ENCODE data around the gene TEKT4. TPM values are rescaled to one million over a fixed set of nuclear protein-coding genes. Genes with fewer than 3 reads are reported as not detected.

TEKT4 gene
- total RNA-seq, 6 experiments from 2014 or later: not detected

DNA sequence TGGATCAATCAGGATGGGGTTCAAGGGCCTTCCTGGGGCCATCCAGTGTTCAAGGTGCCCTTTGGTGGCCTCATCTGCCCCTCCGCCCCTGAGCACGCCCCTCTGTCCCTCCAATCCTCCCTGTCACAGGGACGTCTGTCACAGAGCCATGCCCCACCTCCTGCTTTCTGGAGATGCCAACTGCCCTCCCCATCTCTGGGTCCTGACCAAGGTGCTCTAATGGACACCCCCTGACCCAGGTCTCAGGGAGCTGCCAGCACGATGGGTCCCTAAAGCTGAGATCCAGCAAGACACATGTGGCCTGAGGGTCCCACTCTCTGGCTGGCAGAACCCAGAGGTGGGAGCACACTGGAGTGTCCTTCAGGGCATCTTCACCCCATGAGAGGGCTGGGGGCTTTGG lies 2.1 kb upstream of the TEKT4 start:
- no peak overlapping the region for H3K27ac Mint-ChIP-seq
- TF ChIP-seq, protein P1, sequence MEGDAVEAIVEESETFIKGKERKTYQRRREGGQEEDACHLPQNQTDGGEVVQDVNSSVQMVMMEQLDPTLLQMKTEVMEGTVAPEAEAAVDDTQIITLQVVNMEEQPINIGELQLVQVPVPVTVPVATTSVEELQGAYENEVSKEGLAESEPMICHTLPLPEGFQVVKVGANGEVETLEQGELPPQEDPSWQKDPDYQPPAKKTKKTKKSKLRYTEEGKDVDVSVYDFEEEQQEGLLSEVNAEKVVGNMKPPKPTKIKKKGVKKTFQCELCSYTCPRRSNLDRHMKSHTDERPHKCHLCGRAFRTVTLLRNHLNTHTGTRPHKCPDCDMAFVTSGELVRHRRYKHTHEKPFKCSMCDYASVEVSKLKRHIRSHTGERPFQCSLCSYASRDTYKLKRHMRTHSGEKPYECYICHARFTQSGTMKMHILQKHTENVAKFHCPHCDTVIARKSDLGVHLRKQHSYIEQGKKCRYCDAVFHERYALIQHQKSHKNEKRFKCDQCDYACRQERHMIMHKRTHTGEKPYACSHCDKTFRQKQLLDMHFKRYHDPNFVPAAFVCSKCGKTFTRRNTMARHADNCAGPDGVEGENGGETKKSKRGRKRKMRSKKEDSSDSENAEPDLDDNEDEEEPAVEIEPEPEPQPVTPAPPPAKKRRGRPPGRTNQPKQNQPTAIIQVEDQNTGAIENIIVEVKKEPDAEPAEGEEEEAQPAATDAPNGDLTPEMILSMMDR (IDR thresholded peaks at IDR 0.05): no peak
- no peaks in the 10 kb centered on the region for H3K36me3 Mint-ChIP-seq (ENCODE audit: low read depth)
- no peaks in the 10 kb centered on the region for H3K9me3 Mint-ChIP-seq
- H3K4me1 Mint-ChIP-seq (ENCODE audit: low read depth): no peaks in the 10 kb centered on the region
- no peak overlapping the region for H3K4me3 Mint-ChIP-seq
- peaks cover 7% of the 10 kb centered on the region; the same call in 1 of the 2 replicates for H3K27me3 Mint-ChIP-seq (ENCODE audit: insufficient read depth)
- no peak for DNase-seq

DNA sequence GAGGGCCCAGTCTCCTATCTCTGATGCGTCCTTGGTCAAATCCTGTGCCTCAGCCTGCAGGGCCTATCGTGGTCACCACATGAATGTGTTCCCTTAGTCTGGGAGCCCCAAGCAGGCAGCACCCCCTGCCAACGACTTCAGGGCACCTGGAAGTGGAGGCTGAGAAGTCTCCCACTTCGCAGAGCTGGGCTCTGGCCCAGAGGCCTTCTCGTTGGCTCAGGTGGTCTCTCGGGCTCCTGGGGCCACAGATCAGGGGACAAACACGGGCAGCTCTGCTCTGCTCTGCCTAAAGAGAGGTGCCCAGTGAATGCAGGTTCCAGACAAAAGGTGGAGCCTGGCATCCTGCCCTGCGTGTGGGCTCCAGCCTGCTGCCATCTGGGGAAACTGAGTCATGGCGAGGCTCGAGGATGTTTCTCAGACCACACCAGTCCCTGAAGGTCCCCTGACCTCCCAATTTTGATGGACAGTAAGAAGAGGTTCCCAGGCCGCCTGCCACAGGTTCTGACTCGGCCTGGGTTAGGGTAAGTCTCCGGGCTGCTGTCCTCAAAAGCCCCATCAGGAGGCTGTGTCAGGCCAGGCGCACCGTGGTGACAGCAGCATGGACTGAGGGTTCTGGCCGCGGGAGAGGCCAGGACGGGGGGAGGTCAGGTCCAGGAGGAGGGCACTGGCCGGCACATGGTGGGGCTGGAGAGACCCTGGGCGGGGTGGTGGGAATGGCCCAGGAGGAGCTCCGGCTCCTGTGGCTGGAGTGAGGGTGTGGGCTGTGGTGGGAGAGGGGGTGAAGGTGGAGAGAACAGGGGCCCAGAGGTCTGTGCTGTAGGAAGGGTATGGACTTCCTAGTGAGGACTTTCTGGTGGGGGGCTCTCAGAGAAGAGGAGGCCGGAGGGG lies 1.4 kb upstream of the TEKT4 start:
- TF ChIP-seq, protein P1 (IDR thresholded peaks at IDR 0.05): no peak
- Mint-ChIP-seq H3K4me3 (no peak overlapping the region), H3K9me3 (no peaks in the 10 kb centered on the region), H3K27me3 (ENCODE audit: insufficient read depth) (peaks cover 7% of the 10 kb centered on the region; the same call in 1 of the 2 replicates), H3K27ac (no peak overlapping the region), H3K4me1 (ENCODE audit: low read depth) (no peaks in the 10 kb centered on the region), H3K36me3 (ENCODE audit: low read depth) (no peaks in the 10 kb centered on the region)
- DNase-seq: no peak

DNA sequence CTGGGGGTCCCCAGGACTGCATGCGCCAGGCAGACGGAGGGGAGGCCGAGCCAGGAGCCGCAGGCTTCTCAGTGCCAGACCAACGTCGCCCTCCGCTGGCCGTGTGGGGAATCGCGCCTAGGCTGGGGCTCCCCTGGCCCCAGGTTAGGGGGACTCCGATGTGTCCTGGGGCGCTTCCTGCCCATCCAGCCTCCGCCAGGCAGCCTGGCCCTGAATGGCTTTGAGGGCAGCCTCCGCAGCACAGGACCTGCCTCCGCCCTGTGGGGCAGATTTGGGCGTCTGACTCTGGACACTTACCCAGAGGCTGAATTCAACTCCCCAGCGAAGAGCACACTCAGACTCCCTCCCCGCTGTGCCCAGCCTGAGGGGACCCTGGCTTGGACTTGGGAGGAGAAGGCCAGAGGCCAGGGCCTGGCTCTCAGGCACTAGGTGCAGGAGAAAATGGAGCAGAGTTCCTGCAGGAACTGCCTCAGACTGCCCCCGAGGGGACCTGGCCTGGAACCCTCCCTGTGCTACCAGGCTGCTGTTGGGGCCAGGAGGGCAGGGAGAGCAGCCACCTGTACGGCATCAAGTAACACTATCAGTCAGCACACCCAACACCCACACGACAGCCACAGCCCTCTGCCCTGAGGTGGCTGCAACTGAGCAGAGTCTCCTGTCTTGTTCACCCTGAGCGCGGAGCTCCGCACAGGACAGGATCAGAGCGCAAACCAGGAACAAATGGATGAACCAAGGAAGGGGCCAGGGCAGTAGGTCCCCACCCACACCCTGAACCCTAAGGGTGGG lies 597 bp upstream of the TEKT4 start:
- Mint-ChIP-seq H3K27me3 (ENCODE audit: insufficient read depth) (peaks cover 7% of the 10 kb centered on the region; the same call in 1 of the 2 replicates), H3K27ac (no peak overlapping the region), H3K9me3 (no peaks in the 10 kb centered on the region), H3K36me3 (ENCODE audit: low read depth) (no peaks in the 10 kb centered on the region), H3K4me3 (no peak overlapping the region), H3K4me1 (ENCODE audit: low read depth) (no peaks in the 10 kb centered on the region)
- TF ChIP-seq, protein P1 (IDR thresholded peaks at IDR 0.05): peak; percentile 73
- no peak for DNase-seq

DNA sequence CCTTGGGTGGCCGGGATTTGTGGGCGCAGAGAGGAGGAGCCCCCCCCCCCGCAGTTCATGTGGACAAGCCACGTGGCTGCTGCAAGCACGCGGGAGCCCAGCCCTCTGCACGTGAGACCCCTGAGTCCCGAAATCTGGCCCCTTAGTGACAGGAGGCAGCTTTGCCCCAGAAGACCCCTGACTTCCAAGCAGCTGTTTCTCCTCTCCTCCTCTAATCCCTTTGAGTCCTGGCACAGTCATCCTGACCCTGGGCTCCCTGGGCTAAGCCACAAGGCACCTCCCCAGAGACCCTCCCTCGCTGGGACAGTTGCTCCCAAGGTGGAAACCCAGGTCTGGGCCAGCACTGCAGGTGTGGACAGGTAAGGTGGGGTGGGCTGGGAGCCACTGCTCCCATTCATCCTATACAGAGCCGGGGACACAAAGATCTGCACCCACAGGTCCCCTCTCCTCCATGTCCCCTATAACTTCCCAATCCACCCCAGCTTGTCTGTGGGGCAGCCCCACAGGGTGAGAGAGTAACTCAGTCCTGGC lies 923 bp downstream of the TEKT4 start:
- H3K27me3 Mint-ChIP-seq (ENCODE audit: insufficient read depth): peaks cover 5% of the 10 kb centered on the region; the same call in 1 of the 2 replicates
- no peak for DNase-seq
- H3K4me1 Mint-ChIP-seq (ENCODE audit: low read depth): no peaks in the 10 kb centered on the region
- H3K9me3 Mint-ChIP-seq: no peaks in the 10 kb centered on the region
- no peak overlapping the region for H3K27ac Mint-ChIP-seq
- TF ChIP-seq, protein P1 (IDR thresholded peaks at IDR 0.05): no peak
- no peaks in the 10 kb centered on the region for H3K36me3 Mint-ChIP-seq (ENCODE audit: low read depth)
- no peak overlapping the region for H3K4me3 Mint-ChIP-seq

DNA sequence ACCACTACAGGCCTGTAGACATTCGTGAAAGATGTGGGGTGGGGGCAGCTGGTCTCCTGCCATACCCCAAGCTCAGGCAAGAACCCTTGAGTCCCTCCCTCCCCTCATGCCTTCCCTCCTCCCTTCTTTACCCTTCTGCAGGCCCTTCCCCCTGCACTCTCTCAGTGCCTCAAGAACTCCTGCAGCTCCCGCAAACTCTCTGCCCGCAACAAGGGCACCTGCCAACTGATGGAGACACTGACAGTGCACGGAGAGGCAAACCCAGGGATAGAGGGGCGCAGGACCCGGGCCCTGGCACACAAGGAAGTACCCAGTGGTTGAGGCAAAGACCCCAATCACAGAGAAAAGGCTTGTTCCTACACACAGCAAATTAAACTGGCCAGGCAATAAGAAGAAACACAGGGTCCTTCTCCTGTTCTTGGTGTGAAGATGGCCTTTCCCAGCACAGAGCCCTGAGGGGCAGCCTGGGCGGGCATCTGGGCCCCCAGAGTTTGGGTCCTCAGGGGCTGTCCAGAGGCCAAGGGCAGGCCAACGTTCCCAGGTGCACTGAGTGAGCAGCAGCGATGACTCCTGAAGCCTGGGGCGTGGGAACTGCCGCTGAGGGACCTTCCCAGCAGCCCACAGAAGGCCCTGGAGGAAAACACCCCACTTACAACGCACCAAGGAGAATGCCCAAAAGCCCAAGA lies 1.6 kb downstream of the TEKT4 start:
- no peaks in the 10 kb centered on the region for H3K36me3 Mint-ChIP-seq (ENCODE audit: low read depth)
- H3K4me3 Mint-ChIP-seq: no peak overlapping the region
- H3K4me1 Mint-ChIP-seq (ENCODE audit: low read depth): no peaks in the 10 kb centered on the region
- peaks cover 5% of the 10 kb centered on the region; the same call in 1 of the 2 replicates for H3K27me3 Mint-ChIP-seq (ENCODE audit: insufficient read depth)
- TF ChIP-seq, protein P1 (IDR thresholded peaks at IDR 0.05): no peak
- no peaks in the 10 kb centered on the region for H3K9me3 Mint-ChIP-seq
- DNase-seq: no peak
- no peak overlapping the region for H3K27ac Mint-ChIP-seq

Data from HFFc6 (cell line).